Cardiac muscle cell (in vitro differentiated cells and primary cell): Measurements from ENCODE around the gene ZNF200. TPM values are rescaled to one million over a fixed set of nuclear protein-coding genes. Genes with fewer than 3 reads are reported as not detected.

Source experiments
- DNase-seq, 2 donors: peaks; one replicate each; pipeline versions ENCODE4 v3.0.0 to v3.0.0-alpha.2; 2010 to 2017; ENCODE audit warnings: low read depth in 1 of 2, low spot score in 1 of 2
- H3K27ac ChIP-seq: fragments of 200-600 bp; sonication (generic); 2 replicates; pipeline ENCODE4 v1.5.1; 2016
- H3K27me3 ChIP-seq: fragments of 200-600 bp; sonication (generic); 2 replicates; pipeline ENCODE4 v1.6.0; 2016; ENCODE audit warnings: control low read depth
- H3K36me3 ChIP-seq: fragments of 200-600 bp; sonication (generic); 2 replicates; pipeline ENCODE4 v1.5.1; 2016; ENCODE audit warnings: control low read depth
- H3K4me1 ChIP-seq: fragments of 200-600 bp; sonication (generic); 2 replicates; pipeline ENCODE4 v1.8.1; 2017; ENCODE audit warnings: low read depth, mild to moderate bottlenecking, mixed run types
- H3K4me3 ChIP-seq: fragments of 200-600 bp; sonication (generic); 2 replicates; pipeline ENCODE4 v1.5.1; 2016; ENCODE audit warnings: mild to moderate bottlenecking
- H3K9me3 ChIP-seq: fragments of 200-600 bp; sonication (generic); 2 replicates; pipeline ENCODE4 v1.5.1; 2017; ENCODE audit warnings: low read depth, mild to moderate bottlenecking, control low read depth
- CTCF ChIP-seq: IDR thresholded peaks from 2 replicates; pipeline ENCODE4 v1.5.1; 2012; ENCODE audit warnings: low read depth, mild to moderate bottlenecking, low read length
- polyA plus RNA-seq: library from polyadenylated mRNA; unstranded; fragments of >200 nt; fragmentation: Nextera tagmentation; extraction: Ambion mirVana; gene quantifications from 2 replicates; pipeline ENCODE4 v1.2.1, GENCODE V29; 2016
- total RNA-seq: library from RNA; depleted of rRNA; stranded (reverse); fragments of >200 nt; gene quantifications from 2 replicates; pipeline ENCODE4 v1.2.3, GENCODE V29; 2016

Gene ZNF200
- total and polyA plus RNA-seq, 2 experiments from 2014 or later: 11.1 to 12.9 TPM

- no peak for TF ChIP-seq CTCF
- Histone ChIP-seq H3K27ac (no peak overlapping the region), H3K9me3 (no peaks in the 10 kb centered on the region), H3K4me3 (no peak overlapping the region), H3K4me1 (no peaks in the 10 kb centered on the region), H3K36me3 (no peaks in the 10 kb centered on the region), H3K27me3 (no peaks in the 10 kb centered on the region)
- DNase-seq: no peak
Measured at GRCh38 chr16:3248596-3248995, 13.6 kb upstream of the ZNF200 start.

- no peak for DNase-seq
- Histone ChIP-seq H3K36me3 (no peaks in the 10 kb centered on the region), H3K27me3 (no peaks in the 10 kb centered on the region), H3K4me1 (no peaks in the 10 kb centered on the region), H3K27ac (no peak overlapping the region), H3K4me3 (no peak overlapping the region), H3K9me3 (no peaks in the 10 kb centered on the region)
- TF ChIP-seq CTCF: no peak
Measured at GRCh38 chr16:3246876-3247275, 11.9 kb upstream of the ZNF200 start.

GRCh38 chr16:3246002-3246401 lies 11.0 kb upstream of the ZNF200 start:
- no peak for DNase-seq
- Histone ChIP-seq H3K4me3 (no peak overlapping the region), H3K36me3 (no peaks in the 10 kb centered on the region), H3K27me3 (no peaks in the 10 kb centered on the region), H3K27ac (no peak overlapping the region), H3K4me1 (no peaks in the 10 kb centered on the region), H3K9me3 (no peaks in the 10 kb centered on the region)
- TF ChIP-seq CTCF: no peak

- no peak overlapping the region for H3K27ac ChIP-seq
- no peak overlapping the region for H3K4me3 ChIP-seq
- no peaks in the 10 kb centered on the region for H3K4me1 ChIP-seq
- H3K36me3 ChIP-seq: no peaks in the 10 kb centered on the region
- DNase-seq: no peak
- no peak for TF ChIP-seq CTCF
- no peaks in the 10 kb centered on the region for H3K27me3 ChIP-seq
- no peaks in the 10 kb centered on the region for H3K9me3 ChIP-seq
Measured at GRCh38 chr16:3243882-3244281, 8.9 kb upstream of the ZNF200 start.

GRCh38 chr16:3242709-3243108 lies 7.8 kb upstream of the ZNF200 start:
- TF ChIP-seq CTCF: no peak
- no peak for DNase-seq
- Histone ChIP-seq H3K27me3 (no peaks in the 10 kb centered on the region), H3K9me3 (no peaks in the 10 kb centered on the region), H3K27ac (no peak overlapping the region), H3K36me3 (no peaks in the 10 kb centered on the region), H3K4me3 (no peak overlapping the region), H3K4me1 (no peaks in the 10 kb centered on the region)

GRCh38 chr16:3241761-3242160 lies 6.8 kb upstream of the ZNF200 start:
- Histone ChIP-seq H3K27ac (no peak overlapping the region), H3K36me3 (no peaks in the 10 kb centered on the region), H3K27me3 (no peaks in the 10 kb centered on the region), H3K4me3 (no peak overlapping the region), H3K4me1 (no peaks in the 10 kb centered on the region), H3K9me3 (no peaks in the 10 kb centered on the region)
- DNase-seq: no peak
- no peak for TF ChIP-seq CTCF
